ENCODE results near the gene PRKN. TPM values are rescaled to one million over a fixed set of nuclear protein-coding genes. Genes with fewer than 3 reads are reported as not detected.

PRKN gene
- polyA plus RNA-seq, 1 donor from 2014 or later, result 1.2 TPM

DNA sequence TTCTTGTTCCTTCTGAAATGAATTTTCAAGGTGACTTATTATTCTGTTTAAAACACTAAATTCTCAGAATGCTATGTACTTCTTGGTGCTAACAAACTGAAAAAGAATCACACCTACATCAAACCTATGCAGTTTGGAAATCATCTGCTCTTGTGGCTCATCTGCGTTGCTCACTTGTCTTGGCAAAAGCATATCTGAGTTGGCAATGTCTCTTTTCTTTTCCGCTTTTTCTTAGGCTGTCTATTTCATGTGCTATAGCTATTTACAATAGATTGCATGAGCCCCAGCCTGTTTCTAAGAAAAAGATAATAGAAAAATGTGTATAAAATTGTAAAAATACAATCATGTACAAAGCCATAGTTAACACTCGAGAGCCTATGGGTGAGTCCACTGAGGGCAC lies 1104.8 kb downstream of the PRKN start:
- Histone ChIP-seq H3K9me3 (ENCODE audit: low read length) (no peaks in the 10 kb centered on the region), H3K79me2 (replicated peaks; ENCODE audit: insufficient read depth, low read length) (no peaks in the 10 kb centered on the region), H3K9me2 (ENCODE audit: insufficient read depth, low read length) (no peaks in the 10 kb centered on the region), H4K20me1 (ENCODE audit: insufficient read depth) (no peaks in the 10 kb centered on the region), H2AFZ (ENCODE audit: low read depth, low read length) (no peak overlapping the region), H3K9ac (ENCODE audit: low read length) (no peak overlapping the region), H3K27ac (ENCODE audit: low read length) (no peak overlapping the region), H3K4me2 (ENCODE audit: low read length) (no peak overlapping the region), H3K4me3 (ENCODE audit: low read length) (no peak overlapping the region), H3K36me3 (ENCODE audit: insufficient read depth, low read length) (no peaks in the 10 kb centered on the region), H3F3A (ENCODE audit: insufficient read depth, low read length, poor library complexity, severe bottlenecking) (no peaks in the 10 kb centered on the region), H3K27me3 (ENCODE audit: insufficient read depth, low read depth, low read length) (no peaks in the 10 kb centered on the region)
- TF ChIP-seq EZH2 (IDR thresholded peaks at IDR 0.05; ENCODE audit: borderline replicate concordance, insufficient read depth, low read length, poor library complexity, severe bottlenecking), result no peak
- TF ChIP-seq EP300 (conservative IDR thresholded peaks at IDR 0.05; ENCODE audit: poor library complexity, severe bottlenecking), result no peak
- no peak for TF ChIP-seq MXI1 (conservative IDR thresholded peaks at IDR 0.05; ENCODE audit: poor library complexity, severe bottlenecking)
- TF ChIP-seq TAF1 (IDR thresholded peaks at IDR 0.05; ENCODE audit: low read depth), result no peak
- TF ChIP-seq RAD21 (conservative IDR thresholded peaks at IDR 0.05), result no peak
- no peak for TF ChIP-seq POLR2AphosphoS5 (IDR thresholded peaks at IDR 0.05)
- TF ChIP-seq, protein P1, sequence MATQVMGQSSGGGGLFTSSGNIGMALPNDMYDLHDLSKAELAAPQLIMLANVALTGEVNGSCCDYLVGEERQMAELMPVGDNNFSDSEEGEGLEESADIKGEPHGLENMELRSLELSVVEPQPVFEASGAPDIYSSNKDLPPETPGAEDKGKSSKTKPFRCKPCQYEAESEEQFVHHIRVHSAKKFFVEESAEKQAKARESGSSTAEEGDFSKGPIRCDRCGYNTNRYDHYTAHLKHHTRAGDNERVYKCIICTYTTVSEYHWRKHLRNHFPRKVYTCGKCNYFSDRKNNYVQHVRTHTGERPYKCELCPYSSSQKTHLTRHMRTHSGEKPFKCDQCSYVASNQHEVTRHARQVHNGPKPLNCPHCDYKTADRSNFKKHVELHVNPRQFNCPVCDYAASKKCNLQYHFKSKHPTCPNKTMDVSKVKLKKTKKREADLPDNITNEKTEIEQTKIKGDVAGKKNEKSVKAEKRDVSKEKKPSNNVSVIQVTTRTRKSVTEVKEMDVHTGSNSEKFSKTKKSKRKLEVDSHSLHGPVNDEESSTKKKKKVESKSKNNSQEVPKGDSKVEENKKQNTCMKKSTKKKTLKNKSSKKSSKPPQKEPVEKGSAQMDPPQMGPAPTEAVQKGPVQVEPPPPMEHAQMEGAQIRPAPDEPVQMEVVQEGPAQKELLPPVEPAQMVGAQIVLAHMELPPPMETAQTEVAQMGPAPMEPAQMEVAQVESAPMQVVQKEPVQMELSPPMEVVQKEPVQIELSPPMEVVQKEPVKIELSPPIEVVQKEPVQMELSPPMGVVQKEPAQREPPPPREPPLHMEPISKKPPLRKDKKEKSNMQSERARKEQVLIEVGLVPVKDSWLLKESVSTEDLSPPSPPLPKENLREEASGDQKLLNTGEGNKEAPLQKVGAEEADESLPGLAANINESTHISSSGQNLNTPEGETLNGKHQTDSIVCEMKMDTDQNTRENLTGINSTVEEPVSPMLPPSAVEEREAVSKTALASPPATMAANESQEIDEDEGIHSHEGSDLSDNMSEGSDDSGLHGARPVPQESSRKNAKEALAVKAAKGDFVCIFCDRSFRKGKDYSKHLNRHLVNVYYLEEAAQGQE (IDR thresholded peaks at IDR 0.05; ENCODE audit: borderline replicate concordance), result no peak
- TF ChIP-seq, protein P2, sequence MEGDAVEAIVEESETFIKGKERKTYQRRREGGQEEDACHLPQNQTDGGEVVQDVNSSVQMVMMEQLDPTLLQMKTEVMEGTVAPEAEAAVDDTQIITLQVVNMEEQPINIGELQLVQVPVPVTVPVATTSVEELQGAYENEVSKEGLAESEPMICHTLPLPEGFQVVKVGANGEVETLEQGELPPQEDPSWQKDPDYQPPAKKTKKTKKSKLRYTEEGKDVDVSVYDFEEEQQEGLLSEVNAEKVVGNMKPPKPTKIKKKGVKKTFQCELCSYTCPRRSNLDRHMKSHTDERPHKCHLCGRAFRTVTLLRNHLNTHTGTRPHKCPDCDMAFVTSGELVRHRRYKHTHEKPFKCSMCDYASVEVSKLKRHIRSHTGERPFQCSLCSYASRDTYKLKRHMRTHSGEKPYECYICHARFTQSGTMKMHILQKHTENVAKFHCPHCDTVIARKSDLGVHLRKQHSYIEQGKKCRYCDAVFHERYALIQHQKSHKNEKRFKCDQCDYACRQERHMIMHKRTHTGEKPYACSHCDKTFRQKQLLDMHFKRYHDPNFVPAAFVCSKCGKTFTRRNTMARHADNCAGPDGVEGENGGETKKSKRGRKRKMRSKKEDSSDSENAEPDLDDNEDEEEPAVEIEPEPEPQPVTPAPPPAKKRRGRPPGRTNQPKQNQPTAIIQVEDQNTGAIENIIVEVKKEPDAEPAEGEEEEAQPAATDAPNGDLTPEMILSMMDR (IDR thresholded peaks at IDR 0.05; ENCODE audit: poor library complexity, severe bottlenecking), result no peak
- TF ChIP-seq SMC3 (conservative IDR thresholded peaks at IDR 0.05; ENCODE audit: poor library complexity), result no peak

DNA sequence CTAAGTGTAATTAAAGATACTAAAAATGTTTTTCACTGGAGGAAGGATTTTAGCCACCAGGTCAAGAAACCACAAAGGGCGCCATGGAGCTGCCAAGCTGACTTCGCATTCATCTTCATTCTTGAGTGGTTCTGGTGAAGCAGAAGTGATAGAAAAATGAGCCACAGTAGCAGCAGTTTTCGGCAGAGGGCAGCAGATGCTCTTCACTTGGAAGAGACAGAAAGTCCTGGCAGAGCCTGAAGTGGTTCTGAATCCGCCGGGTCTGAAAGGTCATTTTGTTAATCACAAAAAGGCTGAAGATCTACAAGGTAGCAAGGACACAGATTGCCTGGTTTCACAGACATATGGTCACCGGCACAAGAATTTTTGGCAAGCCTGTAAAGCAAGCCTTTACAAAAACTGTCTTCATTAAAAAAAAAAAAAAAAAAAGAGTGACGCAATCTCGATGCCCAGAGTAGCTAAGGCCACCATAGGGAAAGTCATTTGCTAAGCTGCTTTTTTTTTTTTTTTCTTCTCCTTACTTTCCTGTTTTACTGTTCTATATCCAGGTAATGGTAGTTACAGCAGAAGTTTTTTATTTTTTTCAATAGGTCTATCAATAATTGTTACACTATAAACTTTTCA lies 1108.6 kb downstream of the PRKN start:
- H3K27ac ChIP-seq (ENCODE audit: low read length), result no peak overlapping the region
- no peaks in the 10 kb centered on the region for H3K36me3 ChIP-seq (ENCODE audit: insufficient read depth, low read length)
- H3K27me3 ChIP-seq (ENCODE audit: insufficient read depth, low read depth, low read length), result no peaks in the 10 kb centered on the region
- no peak overlapping the region for H3K4me3 ChIP-seq (ENCODE audit: low read length)
- no peaks in the 10 kb centered on the region for H4K20me1 ChIP-seq (ENCODE audit: insufficient read depth)
- no peaks in the 10 kb centered on the region for H3K9me3 ChIP-seq (ENCODE audit: low read length)
- H2AFZ ChIP-seq (ENCODE audit: low read depth, low read length), result no peak overlapping the region
- no peak overlapping the region for H3K9ac ChIP-seq (ENCODE audit: low read length)
- no peak overlapping the region for H3K4me2 ChIP-seq (ENCODE audit: low read length)
- H3K9me2 ChIP-seq (ENCODE audit: insufficient read depth, low read length), result no peaks in the 10 kb centered on the region
- TF ChIP-seq, protein P1 (IDR thresholded peaks at IDR 0.05; ENCODE audit: borderline replicate concordance), result no peak
- no peak for TF ChIP-seq POLR2AphosphoS5 (IDR thresholded peaks at IDR 0.05)
- TF ChIP-seq, protein P2 (IDR thresholded peaks at IDR 0.05; ENCODE audit: poor library complexity, severe bottlenecking), result peak; percentile 67
- no peak for TF ChIP-seq EP300 (conservative IDR thresholded peaks at IDR 0.05; ENCODE audit: poor library complexity, severe bottlenecking)
- peak; percentile 68 for TF ChIP-seq SMC3 (conservative IDR thresholded peaks at IDR 0.05; ENCODE audit: poor library complexity)
- TF ChIP-seq MXI1 (conservative IDR thresholded peaks at IDR 0.05; ENCODE audit: poor library complexity, severe bottlenecking), result no peak
- no peak for TF ChIP-seq TAF1 (IDR thresholded peaks at IDR 0.05; ENCODE audit: low read depth)
- peak; percentile 72 for TF ChIP-seq RAD21 (conservative IDR thresholded peaks at IDR 0.05)
- TF ChIP-seq EZH2 (IDR thresholded peaks at IDR 0.05; ENCODE audit: borderline replicate concordance, insufficient read depth, low read length, poor library complexity, severe bottlenecking), result no peak
- H3F3A ChIP-seq (ENCODE audit: insufficient read depth, low read length, poor library complexity, severe bottlenecking), result no peaks in the 10 kb centered on the region
- no peaks in the 10 kb centered on the region for H3K79me2 ChIP-seq (replicated peaks; ENCODE audit: insufficient read depth, low read length)

All from neural cell (in vitro differentiated cells).